ENCODE measurements around the gene CALN1.

Gene CALN1

GRCh38 chr7:72187179-72187578, 225.0 kb downstream of the CALN1 start:
- H3K4me3 ChIP-seq (ENCODE audit: low read length), result no peak overlapping the region
- no peak for TF ChIP-seq ZNF274 (IDR thresholded peaks at IDR 0.05; ENCODE audit: low read depth, low read length)

- TF ChIP-seq ZNF274 (IDR thresholded peaks at IDR 0.05; ENCODE audit: low read depth, low read length), result no peak
- no peak overlapping the region for H3K4me3 ChIP-seq (ENCODE audit: low read length)
Measured at GRCh38 chr7:72183835-72184234, 228.3 kb downstream of the CALN1 start.

- TF ChIP-seq ZNF274 (IDR thresholded peaks at IDR 0.05; ENCODE audit: low read depth, low read length), result no peak
Measured at GRCh38 chr7:72182036-72182435, 230.1 kb downstream of the CALN1 start.

GRCh38 chr7:72176875-72177274, 235.3 kb downstream of the CALN1 start:
- H3K4me3 ChIP-seq (ENCODE audit: low read length), result no peak overlapping the region
- TF ChIP-seq ZNF274 (IDR thresholded peaks at IDR 0.05; ENCODE audit: low read depth, low read length), result no peak

More at GRCh38 chr7:72182036-72182435, 230.1 kb downstream of the CALN1 start:
- H3K4me3 ChIP-seq (ENCODE audit: low read length), result no peak overlapping the region

GRCh38 chr7:72170475-72170874, 241.7 kb downstream of the CALN1 start:
- TF ChIP-seq ZNF274 (IDR thresholded peaks at IDR 0.05; ENCODE audit: low read depth, low read length), result no peak
- no peak overlapping the region for H3K4me3 ChIP-seq (ENCODE audit: low read length)

- no peak for TF ChIP-seq ZNF274 (IDR thresholded peaks at IDR 0.05; ENCODE audit: low read depth, low read length)
- no peak overlapping the region for H3K4me3 ChIP-seq (ENCODE audit: low read length)
Measured at GRCh38 chr7:72163271-72163670, 248.9 kb downstream of the CALN1 start.

GRCh38 chr7:72161534-72161933, 250.6 kb downstream of the CALN1 start:
- TF ChIP-seq ZNF274 (IDR thresholded peaks at IDR 0.05; ENCODE audit: low read depth, low read length), result no peak
- H3K4me3 ChIP-seq (ENCODE audit: low read length), result no peak overlapping the region

- no peak for TF ChIP-seq ZNF274 (IDR thresholded peaks at IDR 0.05; ENCODE audit: low read depth, low read length)
- H3K4me3 ChIP-seq (ENCODE audit: low read length), result no peak overlapping the region
Measured at GRCh38 chr7:72159911-72160310, 252.2 kb downstream of the CALN1 start.

- TF ChIP-seq ZNF274 (IDR thresholded peaks at IDR 0.05; ENCODE audit: low read depth, low read length), result no peak
- H3K4me3 ChIP-seq (ENCODE audit: low read length), result no peak overlapping the region
Measured at GRCh38 chr7:72156671-72157070, 255.5 kb downstream of the CALN1 start.

- no peak for TF ChIP-seq ZNF274 (IDR thresholded peaks at IDR 0.05; ENCODE audit: low read depth, low read length)
- H3K4me3 ChIP-seq (ENCODE audit: low read length), result no peak overlapping the region
Measured at GRCh38 chr7:72153132-72153512, 259.0 kb downstream of the CALN1 start.

GRCh38 chr7:72152161-72153131, 259.7 kb downstream of the CALN1 start:
- H3K4me3 ChIP-seq (ENCODE audit: low read length), result no peak overlapping the region
- no peak for TF ChIP-seq ZNF274 (IDR thresholded peaks at IDR 0.05; ENCODE audit: low read depth, low read length)

- no peak for TF ChIP-seq ZNF274 (IDR thresholded peaks at IDR 0.05; ENCODE audit: low read depth, low read length)
Measured at GRCh38 chr7:72140566-72140965, 271.6 kb downstream of the CALN1 start.

GRCh38 chr7:72127136-72127535, 285.0 kb downstream of the CALN1 start:
- no peak for TF ChIP-seq ZNF274 (IDR thresholded peaks at IDR 0.05; ENCODE audit: low read depth, low read length)
- H3K4me3 ChIP-seq (ENCODE audit: low read length), result no peak overlapping the region

More at GRCh38 chr7:72140566-72140965, 271.6 kb downstream of the CALN1 start:
- H3K4me3 ChIP-seq (ENCODE audit: low read length), result no peak overlapping the region

GRCh38 chr7:72123913-72124312, 288.2 kb downstream of the CALN1 start:
- H3K4me3 ChIP-seq (ENCODE audit: low read length), result no peak overlapping the region
- TF ChIP-seq ZNF274 (IDR thresholded peaks at IDR 0.05; ENCODE audit: low read depth, low read length), result no peak

GRCh38 chr7:72118366-72118765, 293.8 kb downstream of the CALN1 start:
- no peak for TF ChIP-seq ZNF274 (IDR thresholded peaks at IDR 0.05; ENCODE audit: low read depth, low read length)
- no peak overlapping the region for H3K4me3 ChIP-seq (ENCODE audit: low read length)
